ENCODE results near the gene NDRG4.
A peak's percentile ranks its signal among the peaks of the same experiment; 100 is the strongest.

Gene NDRG4

DNA sequence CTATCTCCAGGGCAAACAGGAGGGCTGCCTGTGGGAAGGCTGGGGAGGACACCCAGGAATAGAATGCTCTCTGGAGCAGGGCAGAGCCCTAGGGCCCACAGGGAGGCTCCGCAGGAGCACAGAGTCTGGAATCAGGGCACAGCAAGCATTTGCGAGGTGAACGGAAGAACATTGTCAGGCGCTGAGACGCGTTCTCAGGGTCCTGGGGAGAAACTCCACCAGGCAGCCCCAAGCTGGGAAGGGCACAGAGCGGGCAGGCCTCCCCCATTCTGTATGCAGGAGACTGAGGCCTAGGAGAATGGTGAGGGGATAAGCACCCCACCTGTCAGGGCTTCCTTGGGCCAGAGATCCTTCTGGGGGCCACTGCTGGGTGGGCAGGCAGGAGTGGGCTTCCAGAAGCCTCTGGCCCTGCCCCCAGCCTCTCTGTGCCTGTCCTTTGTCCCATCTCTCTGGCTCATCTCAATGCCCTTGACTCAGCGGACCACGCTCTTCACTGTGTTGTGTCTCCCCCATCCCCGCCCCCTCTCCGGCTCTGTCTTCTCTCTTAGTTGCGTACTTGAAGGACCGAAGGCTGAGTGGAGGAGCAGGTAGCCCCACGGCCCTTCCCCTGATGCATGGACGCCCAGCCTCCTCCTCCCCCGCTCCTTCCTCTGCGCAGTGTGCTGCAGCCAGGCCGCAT is 10.3 kb downstream of the NDRG4 start:
- DNase-seq, result no peak
- ATAC-seq, result no peak

DNA sequence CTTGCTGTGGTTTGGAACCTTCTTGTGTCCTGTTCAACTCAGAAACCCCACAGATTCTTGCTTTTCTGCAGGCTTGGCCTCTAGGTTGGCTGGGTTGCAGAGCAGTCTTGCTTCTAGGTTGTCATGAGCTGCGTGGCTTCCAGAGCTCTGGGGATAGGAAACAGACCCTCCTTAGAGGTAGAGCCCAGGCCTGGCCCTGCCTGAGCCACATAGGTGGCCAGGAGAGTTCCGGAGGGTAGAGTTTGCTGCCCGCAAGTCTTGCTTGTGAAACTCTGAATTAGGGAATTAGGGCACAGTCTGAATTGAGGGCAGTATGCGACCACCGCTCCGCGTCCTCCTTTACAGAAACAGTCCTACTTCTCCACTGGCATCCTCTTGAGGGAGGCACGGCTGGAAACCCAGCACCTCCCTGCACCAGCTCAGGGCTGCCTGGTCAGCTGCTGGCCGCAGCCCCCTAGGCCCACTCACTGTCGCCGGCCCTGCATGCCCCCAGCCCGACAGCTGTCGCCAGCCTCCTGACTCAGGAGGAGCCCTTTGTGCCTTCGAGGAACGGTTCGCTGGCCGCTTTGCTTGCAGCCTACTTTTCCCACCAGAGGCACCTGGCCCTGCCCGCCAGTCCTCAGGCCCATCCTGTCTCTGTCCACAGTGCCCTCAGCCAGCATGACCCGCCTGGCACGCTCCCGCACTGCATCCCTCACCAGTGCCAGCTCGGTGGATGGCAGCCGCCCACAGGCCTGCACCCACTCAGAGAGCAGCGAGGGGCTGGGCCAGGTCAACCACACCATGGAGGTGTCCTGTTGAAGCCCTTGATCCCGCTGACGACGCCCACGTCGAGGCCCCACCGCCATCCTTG is 11.1 kb downstream of the NDRG4 start:
- ATAC-seq, result no peak

GRCh38 chr16:58511933-58512815 is 12.2 kb downstream of the NDRG4 start:
- ATAC-seq (peak; percentile 44), DNase-seq (peak; percentile 91)

More for the DNA sequence above, 11.1 kb downstream of the NDRG4 start:
- no peak for DNase-seq

DNA sequence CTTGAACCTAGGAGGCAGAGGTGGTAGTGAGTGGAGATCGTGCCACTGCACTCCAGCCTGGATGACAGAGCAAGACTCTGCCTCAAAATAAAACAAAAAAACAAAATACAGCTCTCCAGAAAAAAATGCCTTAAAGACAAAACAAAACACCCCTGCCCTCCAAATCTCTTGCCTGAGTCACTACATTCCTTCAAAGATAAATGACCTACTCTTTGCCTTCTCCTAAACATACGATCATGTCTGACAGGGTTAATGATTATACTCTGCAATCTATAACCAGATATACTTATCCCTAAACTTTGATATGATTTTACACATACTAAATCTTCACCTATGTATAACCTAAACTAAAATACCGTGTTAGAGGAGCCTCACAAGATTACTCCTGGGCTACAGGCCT is 13.9 kb downstream of the NDRG4 start:
- ATAC-seq (no peak), DNase-seq (no peak)

- ATAC-seq (peak; percentile 80), DNase-seq (peak; percentile 89)
Observed at GRCh38 chr16:58515125-58515870, 15.4 kb downstream of the NDRG4 start, which contains the start of gene SETD6. Gene SETD6, plus strand, starts transcription at chr16:58515517. Its CDS starts 21 bp downstream, at chr16:58515538.

- DNase-seq (peak; percentile 57), ATAC-seq (peak; percentile 65)
Observed at GRCh38 chr16:58515871-58516767, 16.2 kb downstream of the NDRG4 start.

DNA sequence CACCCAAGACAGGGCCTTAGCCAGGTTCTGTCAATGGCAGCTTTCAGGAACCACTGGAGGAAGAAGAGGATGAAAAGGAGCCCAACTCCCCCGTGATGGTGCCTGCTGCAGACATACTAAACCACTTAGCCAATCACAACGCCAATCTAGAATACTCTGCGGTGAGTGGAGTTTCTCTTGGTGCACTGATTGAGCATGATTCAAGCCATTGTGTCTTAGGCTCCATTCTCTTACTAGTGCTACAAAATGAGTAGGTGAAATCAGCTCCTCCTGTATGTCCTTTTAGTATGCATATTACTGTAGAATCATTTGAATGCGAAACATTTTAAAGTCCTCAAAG is 16.8 kb downstream of the NDRG4 start:
- DNase-seq, result no peak
- ATAC-seq, result no peak

GRCh38 chr16:58518083-58518979 is 18.4 kb downstream of the NDRG4 start:
- DNase-seq (no peak), ATAC-seq (no peak)

- ATAC-seq, result no peak
- DNase-seq, result no peak
Observed at GRCh38 chr16:58518980-58519368, 19.0 kb downstream of the NDRG4 start.

DNA sequence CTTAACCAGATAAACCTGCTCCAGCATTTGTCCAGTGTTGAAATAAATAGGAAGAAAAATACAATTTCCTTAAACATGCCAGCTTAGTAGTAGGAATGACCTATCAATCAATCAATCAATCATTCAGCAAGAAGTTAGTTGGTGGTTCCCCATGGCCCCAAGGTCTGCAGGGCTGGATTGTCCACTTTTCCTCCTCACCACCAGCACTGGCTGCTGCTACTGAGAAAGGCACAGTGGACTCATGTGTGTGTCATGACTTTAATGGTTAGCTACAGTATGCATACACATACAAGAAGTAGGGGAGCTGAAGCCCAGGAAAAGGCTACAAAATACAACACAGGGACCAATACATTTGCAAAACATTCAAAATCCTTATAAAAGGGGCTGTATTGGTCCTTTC is 19.8 kb downstream of the NDRG4 start:
- DNase-seq (no peak), ATAC-seq (no peak)

GRCh38 chr16:58530179-58530578 is 30.2 kb downstream of the NDRG4 start:
- no peak for ATAC-seq
- DNase-seq, result no peak

DNA sequence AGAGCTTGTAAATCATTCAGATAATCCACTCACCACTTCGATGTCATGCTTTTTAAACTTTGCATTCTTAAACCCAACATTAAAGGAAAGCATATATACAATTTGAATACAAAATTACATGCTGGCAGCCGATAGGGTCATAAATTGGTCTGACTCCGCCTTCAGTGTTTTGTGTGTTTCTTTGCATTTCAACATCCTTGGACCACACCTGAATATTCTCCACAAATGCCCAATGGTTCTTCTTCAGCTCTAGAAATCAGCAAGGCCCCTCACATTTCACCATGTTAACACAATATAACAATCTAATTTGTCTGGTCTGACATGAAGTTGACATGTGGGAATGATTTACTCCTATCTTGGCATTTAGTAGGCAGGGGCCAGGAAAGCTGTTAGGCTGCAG is 32.5 kb downstream of the NDRG4 start:
- no peak for ATAC-seq
- no peak for DNase-seq

DNA sequence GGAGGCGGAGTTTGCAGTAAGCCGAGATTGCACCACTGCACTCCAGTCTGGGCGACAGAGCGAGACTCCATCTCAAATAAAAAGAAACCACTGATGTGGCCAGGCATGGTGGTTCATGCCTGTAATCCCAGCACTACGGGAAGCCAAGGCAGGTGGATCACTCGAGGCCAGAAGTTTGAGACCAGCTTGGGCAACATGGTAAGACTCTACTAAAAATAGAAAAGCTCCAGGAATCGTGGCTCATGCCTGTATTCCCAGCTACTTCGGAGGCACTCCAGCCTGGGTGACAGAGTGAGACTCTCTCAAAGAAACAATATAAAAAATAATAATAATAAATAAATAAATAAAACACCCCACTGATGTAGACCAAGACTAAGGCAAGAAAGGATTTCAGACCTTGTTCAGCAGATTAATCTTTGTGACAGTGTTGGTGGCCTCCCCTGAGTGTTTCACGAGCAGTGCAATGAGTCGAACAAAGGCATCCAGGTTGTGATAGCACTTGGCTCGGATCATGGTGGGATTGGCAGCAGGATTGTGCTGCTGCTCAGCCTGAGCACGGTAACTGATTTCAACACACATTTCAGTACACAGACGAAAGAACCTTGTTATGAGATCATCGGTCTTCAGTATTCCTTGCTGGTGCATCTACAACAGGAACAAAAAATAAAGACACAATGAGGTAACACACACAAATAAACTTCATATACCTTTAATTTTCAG is 34.0 kb downstream of the NDRG4 start:
- no peak for ATAC-seq
- DNase-seq, result no peak

- ATAC-seq (no peak), DNase-seq (no peak)
Observed at GRCh38 chr16:58535100-58535499, 35.2 kb downstream of the NDRG4 start.

DNA sequence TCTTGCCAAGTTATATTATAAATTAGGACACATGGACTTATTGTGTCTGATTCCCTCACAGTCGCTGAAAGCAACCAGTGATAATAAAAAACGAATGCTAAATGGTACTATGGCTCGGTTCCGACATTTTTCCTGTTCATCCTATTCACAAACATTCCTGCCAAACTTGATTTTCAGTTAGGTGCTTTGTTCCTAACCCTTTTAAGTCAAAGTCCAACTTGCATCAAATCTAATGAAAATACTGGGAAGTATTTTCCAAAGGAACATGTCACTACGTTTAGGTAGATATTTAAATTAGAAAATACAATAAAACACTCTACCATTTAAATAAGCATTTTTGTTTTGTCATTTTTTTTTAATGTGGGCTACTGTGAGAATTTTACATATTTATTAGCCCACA is 36.3 kb downstream of the NDRG4 start:
- ATAC-seq, result no peak

GRCh38 chr16:58537124-58537906 is 37.4 kb downstream of the NDRG4 start:
- DNase-seq (no peak), ATAC-seq (no peak)

More for the DNA sequence above, 36.3 kb downstream of the NDRG4 start:
- DNase-seq, result no peak

GRCh38 chr16:58541711-58542110 is 41.8 kb downstream of the NDRG4 start:
- ATAC-seq, result no peak
- DNase-seq, result no peak

- ATAC-seq (no peak), DNase-seq (no peak)
Observed at GRCh38 chr16:58542291-58542690, 42.3 kb downstream of the NDRG4 start.
